HEK293 (cell line): Measurements from ENCODE around the gene LPCAT2.

Experiments
- ATF2 ChIP-seq: fragments of 450-650 bp; formaldehyde crosslinking; IDR thresholded peaks from 2 replicates; pipeline ENCODE4 v1.5.1; 2016; ENCODE audit warnings: missing biosample characterization, missing genetic modification characterization, low read depth
- KLF8 ChIP-seq: fragments of 450-650 bp; formaldehyde crosslinking; IDR thresholded peaks from 2 replicates; pipeline ENCODE4 v1.5.1; 2016; ENCODE audit warnings: missing biosample characterization, missing genetic modification characterization
- ZBTB11 ChIP-seq: fragments of 450-650 bp; formaldehyde crosslinking; conservative IDR thresholded peaks from 2 replicates; pipeline ENCODE4 v1.5.1; 2016; ENCODE audit warnings: low read depth, missing biosample characterization, missing genetic modification characterization
- ZNF138 ChIP-seq: fragments of 450-650 bp; formaldehyde crosslinking; IDR thresholded peaks from 2 replicates; pipeline ENCODE4 v1.5.1; 2016; ENCODE audit warnings: missing biosample characterization, missing genetic modification characterization, borderline replicate concordance
- ZNF274 ChIP-seq, 2 experiments: fragments of 200-500 bp in 1 of 2; fragments of 450-650 bp in 1 of 2; sonication (Bioruptor generic) in 1 of 2; formaldehyde crosslinking in 1 of 2; IDR thresholded peaks; 2 replicates each; pipeline versions ENCODE4 v1.5.1 to v1.6.1; 2014 to 2016; ENCODE audit warnings: borderline replicate concordance in 1 of 2, inconsistent platforms in 1 of 2, low read length in 1 of 2, missing biosample characterization in 1 of 2, missing genetic modification characterization in 1 of 2
- TF ChIP-seq, protein P1 (sequence below): fragments of 450-650 bp; formaldehyde crosslinking; IDR thresholded peaks from 2 replicates; pipeline ENCODE4 v1.5.1; 2016; ENCODE audit warnings: missing biosample characterization, missing genetic modification characterization
- TF ChIP-seq, protein P2 (sequence below): sonication (generic); formaldehyde crosslinking; IDR thresholded peaks from 2 replicates; pipeline ENCODE4 v1.8.1; 2022; ENCODE audit warnings: mild to moderate bottlenecking, moderate library complexity, missing genetic modification reagents

DNA sequence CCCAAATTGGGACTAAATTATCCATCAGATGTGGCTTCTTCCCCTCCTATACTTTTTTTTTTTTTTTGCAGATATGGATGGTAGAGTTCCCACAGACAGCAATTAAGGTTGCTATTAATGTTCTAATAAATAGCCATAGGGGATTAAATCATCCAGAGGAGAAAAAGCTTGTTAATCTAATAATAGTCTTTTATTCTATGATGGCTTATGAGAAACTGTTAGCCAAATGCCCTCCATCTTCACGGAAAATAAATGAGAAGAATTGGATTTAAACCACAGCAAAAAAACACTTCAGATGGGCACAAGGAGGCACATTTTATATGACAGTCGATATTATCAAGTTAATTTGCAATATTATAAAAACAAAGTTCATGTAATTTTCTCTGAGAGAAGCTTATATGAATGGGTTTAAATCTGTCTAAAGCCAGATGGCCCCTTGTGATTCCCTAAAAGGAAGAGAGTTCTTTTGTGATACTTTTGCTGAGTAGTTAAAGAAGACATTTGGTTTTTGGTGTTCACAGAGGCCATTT lies 52.5 kb downstream of the LPCAT2 start:
- TF ChIP-seq ZNF138 (no peak), ZBTB11 (no peak), KLF8 (no peak), ZNF274 (IDR thresholded peaks at IDR 0.05; ENCODE audit: low read length) (no peak), ZNF274 (tag by site-specific recombination; IDR thresholded peaks at IDR 0.05; ENCODE audit: borderline replicate concordance) (no peak), ATF2 (no peak)
- TF ChIP-seq, protein P1, sequence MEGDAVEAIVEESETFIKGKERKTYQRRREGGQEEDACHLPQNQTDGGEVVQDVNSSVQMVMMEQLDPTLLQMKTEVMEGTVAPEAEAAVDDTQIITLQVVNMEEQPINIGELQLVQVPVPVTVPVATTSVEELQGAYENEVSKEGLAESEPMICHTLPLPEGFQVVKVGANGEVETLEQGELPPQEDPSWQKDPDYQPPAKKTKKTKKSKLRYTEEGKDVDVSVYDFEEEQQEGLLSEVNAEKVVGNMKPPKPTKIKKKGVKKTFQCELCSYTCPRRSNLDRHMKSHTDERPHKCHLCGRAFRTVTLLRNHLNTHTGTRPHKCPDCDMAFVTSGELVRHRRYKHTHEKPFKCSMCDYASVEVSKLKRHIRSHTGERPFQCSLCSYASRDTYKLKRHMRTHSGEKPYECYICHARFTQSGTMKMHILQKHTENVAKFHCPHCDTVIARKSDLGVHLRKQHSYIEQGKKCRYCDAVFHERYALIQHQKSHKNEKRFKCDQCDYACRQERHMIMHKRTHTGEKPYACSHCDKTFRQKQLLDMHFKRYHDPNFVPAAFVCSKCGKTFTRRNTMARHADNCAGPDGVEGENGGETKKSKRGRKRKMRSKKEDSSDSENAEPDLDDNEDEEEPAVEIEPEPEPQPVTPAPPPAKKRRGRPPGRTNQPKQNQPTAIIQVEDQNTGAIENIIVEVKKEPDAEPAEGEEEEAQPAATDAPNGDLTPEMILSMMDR (tag by site-specific recombination): no peak
- TF ChIP-seq, protein P2, sequence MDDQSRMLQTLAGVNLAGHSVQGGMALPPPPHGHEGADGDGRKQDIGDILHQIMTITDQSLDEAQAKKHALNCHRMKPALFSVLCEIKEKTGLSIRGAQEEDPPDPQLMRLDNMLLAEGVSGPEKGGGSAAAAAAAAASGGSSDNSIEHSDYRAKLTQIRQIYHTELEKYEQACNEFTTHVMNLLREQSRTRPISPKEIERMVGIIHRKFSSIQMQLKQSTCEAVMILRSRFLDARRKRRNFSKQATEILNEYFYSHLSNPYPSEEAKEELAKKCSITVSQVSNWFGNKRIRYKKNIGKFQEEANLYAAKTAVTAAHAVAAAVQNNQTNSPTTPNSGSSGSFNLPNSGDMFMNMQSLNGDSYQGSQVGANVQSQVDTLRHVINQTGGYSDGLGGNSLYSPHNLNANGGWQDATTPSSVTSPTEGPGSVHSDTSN (CRISPR knock-in tag): no peak
